Measurements from ENCODE around the gene WBP1.

GRCh38 chr2:74458938-74459363 lies 713 bp downstream of the WBP1 start:
- TF ChIP-seq CTCF (IDR thresholded peaks at IDR 0.05) (no peak), POLR2A (IDR thresholded peaks at IDR 0.05) (no peak)

Data from thyroid gland (tissue), 4 donors.